Stimulated activated CD8-positive, alpha-beta memory T cell treated with anti-CD3 and anti-CD28 coated beads, Interleukin-4, amount 100 ng/mL, for 48 hours (primary cell): ENCODE results near the gene ZNF862.

Experiments used
- DNase-seq: peaks from one replicate; pipeline ENCODE4 v3.0.0-alpha.2; 2020

Gene ZNF862

GRCh38 chr7:149811831-149812490, 26.2 kb upstream of the ZNF862 start:
- no peak for DNase-seq

- DNase-seq: no peak
Observed at GRCh38 chr7:149813254-149814035, 24.7 kb upstream of the ZNF862 start.

GRCh38 chr7:149814494-149814893, 23.7 kb upstream of the ZNF862 start:
- DNase-seq: no peak

- no peak for DNase-seq
Observed at GRCh38 chr7:149815121-149815520, 23.1 kb upstream of the ZNF862 start.

GRCh38 chr7:149815661-149816266, 22.4 kb upstream of the ZNF862 start:
- no peak for DNase-seq

- no peak for DNase-seq
Observed at GRCh38 chr7:149816267-149816751, 21.9 kb upstream of the ZNF862 start.

GRCh38 chr7:149816794-149817193, 21.4 kb upstream of the ZNF862 start:
- no peak for DNase-seq

GRCh38 chr7:149817301-149817771, 20.8 kb upstream of the ZNF862 start:
- no peak for DNase-seq

GRCh38 chr7:149817836-149818535, 20.2 kb upstream of the ZNF862 start:
- no peak for DNase-seq

GRCh38 chr7:149818536-149818840, 19.7 kb upstream of the ZNF862 start:
- DNase-seq: no peak

GRCh38 chr7:149819141-149819960, 18.8 kb upstream of the ZNF862 start:
- no peak for DNase-seq

GRCh38 chr7:149819961-149820340, 18.2 kb upstream of the ZNF862 start:
- no peak for DNase-seq

- DNase-seq: no peak
Observed at GRCh38 chr7:149820622-149821190, 17.5 kb upstream of the ZNF862 start.

- DNase-seq: no peak
Observed at GRCh38 chr7:149821191-149822148, 16.7 kb upstream of the ZNF862 start.

GRCh38 chr7:149822353-149822943, 15.7 kb upstream of the ZNF862 start:
- no peak for DNase-seq

- DNase-seq: no peak
Observed at GRCh38 chr7:149823191-149823630, 15.0 kb upstream of the ZNF862 start.

GRCh38 chr7:149823631-149824199, 14.5 kb upstream of the ZNF862 start:
- no peak for DNase-seq

- no peak for DNase-seq
Observed at GRCh38 chr7:149824301-149824741, 13.9 kb upstream of the ZNF862 start.

- no peak for DNase-seq
Observed at GRCh38 chr7:149824748-149825566, 13.2 kb upstream of the ZNF862 start.
